Kidney (tissue), 14 donors: ENCODE results near the gene CADM4. TPM values are rescaled to one million over a fixed set of nuclear protein-coding genes. Genes with fewer than 3 reads are reported as not detected.

Source experiments
- DNase-seq, 5 donors: peaks; one replicate each; pipeline ENCODE4 v3.0.0-alpha.2; 2013 to 2020
- FAIRE-seq: peaks from 2 replicates; lab custom pipeline; 2012; peaks lifted over from hg19 to GRCh38; lab: Jason Lieb, UNC
- H3K27ac ChIP-seq, 2 donors: one replicate each; pipeline ENCODE4 v1.7.0; 2013; ENCODE audit warnings: low read depth in 2 of 2, low read length in 2 of 2, inconsistent platforms in 1 of 2
- H3K27me3 ChIP-seq: one replicate; pipeline ENCODE4 v1.7.1; 2013; ENCODE audit warnings: low read length, inconsistent platforms; ENCODE audit not compliant: control insufficient read depth, insufficient read depth
- H3K36me3 ChIP-seq, 3 donors: one replicate each; pipeline versions ENCODE4 v1.7.0 to v1.7.1; 2013; ENCODE audit warnings: low read length in 3 of 3, control low read depth in 1 of 3, inconsistent platforms in 1 of 3; ENCODE audit not compliant: insufficient read depth in 3 of 3, control insufficient read depth in 2 of 3
- H3K4me1 ChIP-seq, 3 donors: one replicate each; pipeline versions ENCODE4 v1.7.0 to v1.7.1; 2013; ENCODE audit warnings: low read length in 3 of 3, inconsistent platforms in 1 of 3, low read depth in 1 of 3; ENCODE audit not compliant: control insufficient read depth in 2 of 3, insufficient read depth in 2 of 3
- H3K4me3 ChIP-seq, 3 donors: one replicate each; pipeline versions ENCODE4 v1.7.0 to v1.8.1; 2013; ENCODE audit warnings: low read length in 3 of 3, control low read depth in 1 of 3, inconsistent platforms in 1 of 3
- H3K9ac ChIP-seq, 3 donors: one replicate each; pipeline versions ENCODE4 v1.7.0 to v1.7.1; 2013; ENCODE audit warnings: low read length in 3 of 3, control low read depth in 1 of 3, inconsistent platforms in 1 of 3
- H3K9me3 ChIP-seq, 3 donors: one replicate each; pipeline versions ENCODE4 v1.7.0 to v1.7.1; 2013; ENCODE audit warnings: low read length in 3 of 3, control low read depth in 1 of 3, inconsistent platforms in 1 of 3; ENCODE audit not compliant: control insufficient read depth in 2 of 3, insufficient read depth in 1 of 3
- intact Hi-C: fragments of 100-400 bp; cut with DNase I; formaldehyde crosslinking; loops from one replicate; pipeline ENCODE4 v1.11.1; 2022
- polyA plus RNA-seq: library from polyadenylated mRNA; stranded (reverse); fragments of 350-450 nt; fragmentation: Illumina TruSeq; extraction: RNeasy Lipid Tissue Mini Kit (QIAGEN cat#74804); gene quantifications from one replicate; pipeline ENCODE4 v1.2.3, GENCODE V29; 2014; ENCODE audit warnings: low read depth, low replicate concordance; ENCODE audit not compliant: insufficient read depth
- total RNA-seq: library from RNA; stranded (reverse); fragmentation: NEBNext Ultra II Directional; extraction: Animal tissue kit (Norgen Biotek cat#: 25700); gene quantifications from one replicate; pipeline ENCODE4 v1.2.1, GENCODE V29; 2021
- TF ChIP-seq, protein P1 (sequence below): IDR thresholded peaks from 3 replicates; pipeline ENCODE4 v1.5.1; 2012; ENCODE audit warnings: mild to moderate bottlenecking, moderate library complexity, borderline replicate concordance; ENCODE audit not compliant: insufficient read depth; ENCODE audit errors: extremely low read depth
- donor health status: control.
- donor health status: control.
- donor health status: control.
- donor health status: control.
- donor health status: control.
- donor health status: DM: yes; HTN: yes; CAD: no.
- donor health status: Normal renal cell carcinoma (clear cell type).

CADM4 gene
- total and polyA plus RNA-seq, 2 donors from 2014 or later, result 25.3 to 47.0 TPM

- Histone ChIP-seq H3K4me3 (peak overlapping the region; percentile 26 to 46 (median 39)), H3K27me3 (no peaks in the 10 kb centered on the region), H3K4me1 (peaks cover 0 to 7% (median 4%) of the 10 kb centered on the region in 3 donors), H3K36me3 (no peaks in the 10 kb centered on the region), H3K9me3 (no peaks in the 10 kb centered on the region), H3K27ac (peak overlapping the region; percentile 54 to 57), H3K9ac (peak overlapping the region in 1 of 3 donors; percentile 58)
- DNase-seq, result peak in 4 of 5 donors; percentile 38 to 68 (median 58)
- TF ChIP-seq, protein P1, sequence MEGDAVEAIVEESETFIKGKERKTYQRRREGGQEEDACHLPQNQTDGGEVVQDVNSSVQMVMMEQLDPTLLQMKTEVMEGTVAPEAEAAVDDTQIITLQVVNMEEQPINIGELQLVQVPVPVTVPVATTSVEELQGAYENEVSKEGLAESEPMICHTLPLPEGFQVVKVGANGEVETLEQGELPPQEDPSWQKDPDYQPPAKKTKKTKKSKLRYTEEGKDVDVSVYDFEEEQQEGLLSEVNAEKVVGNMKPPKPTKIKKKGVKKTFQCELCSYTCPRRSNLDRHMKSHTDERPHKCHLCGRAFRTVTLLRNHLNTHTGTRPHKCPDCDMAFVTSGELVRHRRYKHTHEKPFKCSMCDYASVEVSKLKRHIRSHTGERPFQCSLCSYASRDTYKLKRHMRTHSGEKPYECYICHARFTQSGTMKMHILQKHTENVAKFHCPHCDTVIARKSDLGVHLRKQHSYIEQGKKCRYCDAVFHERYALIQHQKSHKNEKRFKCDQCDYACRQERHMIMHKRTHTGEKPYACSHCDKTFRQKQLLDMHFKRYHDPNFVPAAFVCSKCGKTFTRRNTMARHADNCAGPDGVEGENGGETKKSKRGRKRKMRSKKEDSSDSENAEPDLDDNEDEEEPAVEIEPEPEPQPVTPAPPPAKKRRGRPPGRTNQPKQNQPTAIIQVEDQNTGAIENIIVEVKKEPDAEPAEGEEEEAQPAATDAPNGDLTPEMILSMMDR, result no peak
- FAIRE-seq, result no peak
- intact Hi-C loops, result no loop called here
These were observed 5.2 kb downstream of the CADM4 start for GRCh38 chr19:43634506-43634871.

DNA sequence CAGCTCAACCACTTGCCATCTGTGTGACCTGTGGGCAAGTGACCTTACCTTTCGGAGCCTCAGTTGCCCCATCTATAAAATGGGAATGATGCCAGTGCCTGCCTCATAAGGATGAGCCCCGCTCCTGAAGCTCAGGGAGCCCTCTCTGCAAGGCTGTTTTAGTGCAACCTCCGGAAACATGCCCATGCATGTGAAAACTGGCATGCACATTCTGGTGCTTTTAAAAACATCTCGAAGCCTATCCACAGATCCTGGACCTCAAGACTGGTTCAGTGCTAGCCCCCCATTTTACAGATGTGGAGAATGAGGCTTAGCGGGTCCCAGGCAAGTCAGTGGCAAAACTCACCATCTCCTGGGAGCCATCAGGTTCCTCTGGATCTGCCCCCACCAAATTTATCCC is 5.6 kb downstream of the CADM4 start:
- Histone ChIP-seq H3K27ac (no peak overlapping the region), H3K4me3 (no peak overlapping the region), H3K9me3 (no peaks in the 10 kb centered on the region), H3K9ac (peak overlapping the region in 1 of 3 donors; percentile 34), H3K36me3 (no peaks in the 10 kb centered on the region), H3K27me3 (no peaks in the 10 kb centered on the region), H3K4me1 (peaks cover 0 to 7% (median 4%) of the 10 kb centered on the region in 3 donors)
- no peak for FAIRE-seq
- TF ChIP-seq, protein P1, result no peak
- DNase-seq, result no peak
- intact Hi-C loops, result no loop called here

GRCh38 chr19:43633520-43633919 is 6.1 kb downstream of the CADM4 start:
- Histone ChIP-seq H3K36me3 (no peaks in the 10 kb centered on the region), H3K27ac (no peak overlapping the region), H3K4me3 (no peak overlapping the region), H3K9me3 (no peaks in the 10 kb centered on the region), H3K27me3 (no peaks in the 10 kb centered on the region), H3K9ac (no peak overlapping the region), H3K4me1 (peaks cover 0 to 7% (median 4%) of the 10 kb centered on the region in 3 donors)
- DNase-seq (no peak), FAIRE-seq (no peak)
- intact Hi-C loops, result no loop called here
- TF ChIP-seq, protein P1, result no peak

GRCh38 chr19:43631491-43631890 is 8.2 kb downstream of the CADM4 start:
- Histone ChIP-seq H3K9ac (no peak overlapping the region), H3K36me3 (no peaks in the 10 kb centered on the region), H3K4me1 (peaks cover 0 to 7% (median 4%) of the 10 kb centered on the region in 3 donors), H3K9me3 (no peaks in the 10 kb centered on the region), H3K27me3 (no peaks in the 10 kb centered on the region), H3K27ac (no peak overlapping the region), H3K4me3 (no peak overlapping the region)
- FAIRE-seq (no peak), DNase-seq (no peak)
- TF ChIP-seq, protein P1, result no peak
- intact Hi-C loops, result no loop called here
